GM18868 (cell line): ENCODE results near the gene FAM237B.

Experiments used
- ATAC-seq: cut with Tn5 transposase; IDR thresholded peaks from one replicate; pipeline ENCODE4 v1.9.1; 2021; ENCODE audit warnings: mild to moderate bottlenecking, moderate library complexity; ENCODE audit not compliant: unreplicated experiment

The FAM237B gene

GRCh38 chr7:90298145-90299038 lies 22.7 kb downstream of the FAM237B start:
- ATAC-seq, result peak; percentile 98

- no peak for ATAC-seq
These were observed 30.6 kb downstream of the FAM237B start for GRCh38 chr7:90290244-90291113.

DNA sequence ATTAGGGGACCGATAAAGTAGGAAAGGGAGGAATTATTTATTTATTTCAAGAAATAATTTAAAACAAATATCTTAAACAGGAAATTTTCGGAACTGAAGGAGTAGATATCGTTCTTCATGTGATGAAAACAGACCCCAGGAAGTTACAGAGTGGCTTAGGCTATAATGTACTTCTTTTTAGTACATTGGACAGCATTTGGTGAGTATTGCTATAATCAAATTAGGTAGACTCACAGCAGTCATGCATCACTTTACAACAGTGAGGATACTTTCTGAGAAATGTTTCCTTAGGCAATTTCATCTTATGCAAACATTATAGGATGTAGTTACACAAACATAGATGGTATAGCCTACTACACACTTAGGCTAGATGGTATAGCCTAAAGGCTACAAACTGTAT lies 33.0 kb downstream of the FAM237B start:
- ATAC-seq, result no peak

GRCh38 chr7:90276033-90276728 lies 44.9 kb downstream of the FAM237B start:
- ATAC-seq, result no peak

DNA sequence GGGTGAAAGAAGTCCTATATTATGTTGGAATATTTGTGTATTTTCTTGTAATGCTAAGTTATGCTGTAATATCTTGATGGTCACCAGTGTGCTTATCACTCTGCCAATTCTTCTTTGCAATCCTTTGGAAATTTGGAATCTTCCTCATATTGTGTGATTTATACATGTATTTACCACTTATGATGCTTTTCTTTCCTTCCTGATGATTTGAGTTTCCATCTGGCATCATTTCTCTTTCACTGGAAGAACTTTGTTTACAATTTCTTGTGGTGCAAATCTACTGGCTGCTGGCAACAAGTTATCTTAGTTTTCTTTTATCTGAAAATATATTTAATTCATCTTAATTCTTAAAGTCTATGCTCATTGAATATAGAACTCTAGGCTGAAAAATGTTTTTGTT lies 46.9 kb downstream of the FAM237B start:
- ATAC-seq, result no peak

- no peak for ATAC-seq
These were observed 48.9 kb downstream of the FAM237B start for GRCh38 chr7:90272242-90272641.

DNA sequence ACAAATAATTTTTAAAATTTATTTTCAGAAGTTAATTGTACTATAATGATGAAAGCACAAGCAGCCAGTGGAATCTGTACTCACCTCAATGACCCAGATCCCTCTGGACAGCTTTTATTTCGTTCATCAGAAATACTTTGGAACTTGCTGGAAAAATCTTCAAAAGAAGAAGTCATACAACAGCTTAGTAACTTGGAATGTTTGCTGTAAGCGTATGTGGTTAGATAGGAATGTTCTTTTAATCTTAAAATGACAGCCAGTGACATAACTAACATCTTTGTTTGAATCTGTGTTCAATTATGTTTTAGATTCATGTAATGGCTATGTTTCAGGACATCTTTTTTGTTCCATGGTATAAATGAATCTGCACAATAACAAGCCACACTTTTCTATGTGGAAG lies 49.4 kb downstream of the FAM237B start:
- ATAC-seq, result no peak

- no peak for ATAC-seq
These were observed 50.5 kb downstream of the FAM237B start for GRCh38 chr7:90270431-90271178.

DNA sequence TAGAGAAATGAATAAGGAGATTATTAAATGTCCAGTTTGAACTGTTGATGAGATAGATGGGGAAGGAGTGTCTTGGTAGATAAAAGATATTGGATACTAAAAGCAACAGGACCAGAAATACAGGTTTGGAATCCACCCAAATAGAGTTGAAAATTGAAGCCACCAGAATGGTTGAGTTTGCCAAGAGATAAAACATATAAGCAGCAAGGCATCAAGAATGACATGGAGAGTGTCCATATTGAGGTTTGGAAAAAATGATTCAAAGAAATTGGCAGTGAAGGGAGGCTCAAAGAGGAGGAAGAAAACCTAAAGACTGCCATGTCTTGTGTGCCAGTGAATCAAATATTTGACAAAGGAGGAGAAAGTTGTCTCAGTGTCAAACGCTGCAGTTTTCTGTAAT lies 51.9 kb downstream of the FAM237B start:
- no peak for ATAC-seq

- ATAC-seq, result no peak
These were observed 53.7 kb downstream of the FAM237B start for GRCh38 chr7:90267263-90267858.

DNA sequence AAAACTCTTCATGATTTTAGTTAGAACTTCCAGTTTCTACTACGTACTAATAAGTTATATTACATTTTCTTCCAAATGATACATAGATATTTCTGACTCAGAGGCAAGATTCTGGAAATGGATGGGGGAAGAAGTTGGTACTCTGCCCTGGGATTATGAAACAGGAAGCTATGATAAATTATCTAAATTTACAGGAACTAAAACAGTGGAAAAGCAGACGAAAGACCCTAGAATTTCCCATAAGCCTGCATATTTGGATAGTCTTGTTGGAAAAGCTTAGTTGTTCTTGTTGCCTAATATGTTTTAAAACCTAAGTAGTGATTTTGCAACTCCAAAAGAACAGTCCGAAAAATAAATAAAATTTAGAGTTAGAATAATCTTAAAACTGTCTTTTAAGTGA lies 54.3 kb downstream of the FAM237B start:
- ATAC-seq, result no peak
